CD4-positive, alpha-beta T cell treated with Interleukin-10 for 1 hour (primary cell): ENCODE measurements around the gene TWF1.
"Not testable (repeated sequence)": the region's sequence is repeated elsewhere in the genome, so short reads cannot be mapped to it uniquely, and the experiment has no call there.

Experiments used
- DNase-seq: peaks from one replicate; pipeline ENCODE4 v3.0.0-alpha.2; 2020

The TWF1 gene

DNA sequence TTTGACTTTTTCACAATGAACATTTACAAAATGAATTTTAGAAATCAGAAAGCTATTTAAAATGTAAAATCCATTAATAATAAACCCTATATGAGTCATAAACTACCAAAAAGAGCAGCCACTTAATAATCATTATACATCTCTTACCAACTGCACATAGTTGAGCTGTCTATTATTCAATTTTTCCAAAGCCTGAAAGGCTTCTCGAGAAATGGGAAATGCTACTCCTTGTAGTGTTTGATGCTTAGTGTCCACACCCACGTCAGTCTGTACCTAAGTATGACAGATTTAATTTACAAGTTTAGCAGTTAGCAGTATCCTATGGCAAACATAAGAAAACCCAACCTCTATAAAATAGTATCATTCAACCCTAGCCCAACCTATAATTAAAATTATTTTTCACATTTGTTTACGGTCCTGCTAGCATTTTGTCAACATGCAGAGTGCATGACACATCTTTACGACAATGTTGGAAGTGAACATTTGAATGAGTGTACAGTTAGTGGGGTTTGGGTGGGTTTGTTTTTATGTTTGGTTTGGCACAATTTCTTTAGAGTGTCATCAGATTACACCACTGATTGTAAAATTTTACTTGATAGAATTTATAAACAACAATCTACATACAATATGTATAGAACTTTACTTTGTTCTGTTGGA lies 8.4 kb downstream of the TWF1 start:
- DNase-seq, result no peak

GRCh38 chr12:43795716-43796280 lies 10.3 kb downstream of the TWF1 start:
- DNase-seq, result no peak

DNA sequence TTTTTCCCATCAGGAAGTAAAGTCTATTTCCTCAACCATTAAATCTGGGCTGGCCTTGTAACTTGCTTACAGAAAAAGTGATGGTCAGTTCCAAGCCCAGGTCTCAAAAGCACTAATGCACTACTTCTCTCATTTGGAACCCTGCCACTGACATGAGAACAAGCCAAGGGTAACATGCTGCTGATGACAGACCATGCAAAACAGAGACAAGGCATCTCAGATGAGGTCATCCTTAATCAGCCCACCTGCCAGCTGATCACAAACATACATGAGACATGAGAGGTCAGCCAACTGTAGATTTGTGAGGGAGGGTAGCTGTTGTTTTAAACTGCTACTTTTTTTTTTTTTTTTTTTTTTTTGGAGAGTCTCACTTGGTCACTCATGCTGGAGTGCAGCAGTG lies 16.2 kb downstream of the TWF1 start:
- DNase-seq, result no peak

GRCh38 chr12:43786899-43787693 lies 19.0 kb downstream of the TWF1 start:
- no peak for DNase-seq

DNA sequence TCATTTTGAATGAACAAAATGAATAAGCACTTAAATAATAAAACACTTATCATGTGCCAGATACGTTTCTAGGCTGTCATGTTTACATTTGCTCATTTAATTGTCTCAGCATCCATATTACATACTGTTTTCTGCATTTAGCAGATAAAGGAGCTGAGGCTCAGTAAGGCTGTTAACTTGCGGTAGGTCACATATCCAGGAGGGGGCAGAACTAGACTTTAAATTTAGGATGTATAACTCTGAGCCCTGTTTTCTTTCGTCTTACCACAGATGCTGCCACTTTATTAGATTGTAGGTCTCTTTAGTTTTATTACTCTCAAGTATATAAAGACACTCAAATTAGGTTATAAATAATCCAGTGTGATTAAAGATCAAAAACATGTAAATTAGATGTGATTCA lies 29.6 kb downstream of the TWF1 start:
- DNase-seq, result peak; percentile 49

DNA sequence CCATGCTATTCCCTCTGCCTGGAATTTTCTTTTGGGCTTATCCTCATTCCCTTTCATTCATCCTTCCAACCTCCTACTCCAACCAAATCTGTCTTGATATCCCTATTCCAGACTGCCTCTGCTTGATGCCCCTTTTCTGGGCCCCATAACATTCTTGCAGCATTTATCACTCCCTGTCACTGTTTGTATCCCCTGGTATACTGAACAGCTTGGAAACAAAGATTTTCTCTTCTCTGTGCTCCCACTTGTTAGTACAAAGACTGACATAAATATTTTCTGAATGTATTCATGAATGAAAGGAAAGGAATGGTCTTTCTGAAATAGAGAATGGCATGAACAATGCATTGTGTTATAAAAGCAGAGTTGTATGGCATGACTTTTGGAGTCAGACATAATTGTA lies 39.8 kb downstream of the TWF1 start:
- no peak for DNase-seq

GRCh38 chr12:43764528-43764927 lies 41.6 kb downstream of the TWF1 start:
- DNase-seq, result no peak

DNA sequence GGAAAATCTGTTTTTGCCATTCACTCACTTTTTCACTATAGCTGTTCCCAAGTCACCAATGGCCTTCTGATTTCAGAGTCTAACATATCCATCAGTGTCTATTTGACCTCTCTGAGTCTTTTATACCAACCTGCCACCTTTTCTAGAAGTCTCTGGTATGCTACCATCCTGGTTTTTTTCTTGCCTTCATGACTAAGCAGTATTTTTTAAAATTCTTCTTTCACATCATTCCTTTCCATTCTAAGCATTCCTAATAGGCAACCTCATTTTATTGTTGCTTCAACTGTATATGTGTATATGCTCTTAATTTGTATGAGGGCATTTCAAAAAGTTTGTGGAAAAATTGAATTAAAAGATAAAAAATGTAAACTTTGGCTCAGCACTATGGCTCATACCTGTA lies 42.3 kb downstream of the TWF1 start:
- DNase-seq, result no peak

GRCh38 chr12:43762596-43762995 lies 43.5 kb downstream of the TWF1 start:
- no peak for DNase-seq

GRCh38 chr12:43761500-43761899 lies 44.6 kb downstream of the TWF1 start:
- peak; percentile 9 for DNase-seq

- DNase-seq, result no peak
Observed at GRCh38 chr12:43760396-43760795, 45.7 kb downstream of the TWF1 start.

GRCh38 chr12:43758728-43759563 lies 47.2 kb downstream of the TWF1 start, which contains the start of the genes IRAK4 and PUS7L:
Gene IRAK4 (plus strand): TSS chr12:43758951. CDS start chr12:43768112, 9,161 bp downstream.
Gene PUS7L (minus strand): TSS chr12:43758790. CDS start chr12:43755245, 3,545 bp downstream.
- DNase-seq, result peak; percentile 96

- no peak for DNase-seq
Observed at GRCh38 chr12:43758247-43758727, 47.8 kb downstream of the TWF1 start.

- DNase-seq, result no peak
Observed at GRCh38 chr12:43754015-43754414, 52.1 kb downstream of the TWF1 start.

GRCh38 chr12:43751360-43751759 lies 54.8 kb downstream of the TWF1 start:
- DNase-seq, result not testable (repeated sequence)

GRCh38 chr12:43750814-43751213 lies 55.3 kb downstream of the TWF1 start:
- no peak for DNase-seq

DNA sequence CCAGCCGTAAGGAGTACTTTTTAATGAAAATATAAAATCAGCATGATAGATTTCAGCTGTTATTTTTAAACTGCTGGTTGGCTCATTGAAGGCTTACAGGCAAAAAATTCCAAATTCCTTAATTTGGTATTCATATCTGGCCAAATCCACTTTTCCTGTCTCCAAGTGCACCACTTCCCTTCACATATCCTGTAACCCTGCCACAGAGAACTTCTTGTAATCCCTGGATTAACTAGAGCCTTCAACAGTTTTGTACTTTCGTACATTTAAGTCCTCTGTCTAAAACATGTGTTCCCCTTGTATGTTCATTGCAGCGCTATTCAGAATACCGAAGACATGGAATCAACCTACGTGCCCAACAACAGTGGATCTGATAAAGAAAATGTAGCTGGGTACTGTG lies 57.1 kb downstream of the TWF1 start:
- DNase-seq, result no peak

GRCh38 chr12:43744826-43745225 lies 61.3 kb downstream of the TWF1 start:
- no peak for DNase-seq
